ENCODE results near the gene PAX8.

DNA sequence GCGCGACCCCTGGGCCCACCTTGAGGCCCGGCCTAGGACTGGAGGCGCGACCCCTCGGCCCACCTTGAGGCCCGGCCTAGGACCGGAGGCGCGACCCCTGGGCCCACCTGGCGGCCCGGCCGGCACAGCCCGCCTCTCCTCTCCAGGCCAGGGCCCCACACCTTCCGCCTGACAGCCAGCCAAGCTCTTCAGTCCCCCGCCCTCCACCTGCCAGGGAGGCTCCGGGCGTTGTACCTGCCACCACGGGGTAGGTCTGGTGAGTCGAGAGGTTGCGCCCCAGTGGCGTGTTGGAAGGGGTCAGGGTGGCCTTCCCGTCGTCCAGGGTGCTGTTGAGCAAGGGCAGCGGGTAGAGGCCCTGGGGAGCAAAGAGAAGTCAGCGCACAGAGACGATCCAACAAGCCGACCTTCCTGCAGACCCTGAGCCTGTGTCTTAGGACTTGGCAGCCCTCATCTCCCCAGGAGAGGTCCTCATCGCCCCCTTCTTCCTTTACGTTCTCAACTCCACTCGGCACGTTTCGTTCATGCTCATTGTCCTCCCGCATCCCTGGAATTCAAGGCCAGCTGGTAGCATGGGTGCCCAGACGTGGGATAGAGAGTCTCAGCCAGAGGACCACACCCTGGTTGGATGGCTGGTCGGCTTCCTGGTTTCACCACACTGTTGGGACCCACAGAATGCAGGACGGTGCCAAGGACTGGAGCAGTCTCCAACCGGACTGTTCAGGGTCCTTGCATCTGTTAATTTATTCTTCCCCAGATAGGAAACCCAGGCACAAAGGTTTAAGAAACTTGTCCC is 42.2 kb downstream of the PAX8 start:
- TF ChIP-seq, protein P1, sequence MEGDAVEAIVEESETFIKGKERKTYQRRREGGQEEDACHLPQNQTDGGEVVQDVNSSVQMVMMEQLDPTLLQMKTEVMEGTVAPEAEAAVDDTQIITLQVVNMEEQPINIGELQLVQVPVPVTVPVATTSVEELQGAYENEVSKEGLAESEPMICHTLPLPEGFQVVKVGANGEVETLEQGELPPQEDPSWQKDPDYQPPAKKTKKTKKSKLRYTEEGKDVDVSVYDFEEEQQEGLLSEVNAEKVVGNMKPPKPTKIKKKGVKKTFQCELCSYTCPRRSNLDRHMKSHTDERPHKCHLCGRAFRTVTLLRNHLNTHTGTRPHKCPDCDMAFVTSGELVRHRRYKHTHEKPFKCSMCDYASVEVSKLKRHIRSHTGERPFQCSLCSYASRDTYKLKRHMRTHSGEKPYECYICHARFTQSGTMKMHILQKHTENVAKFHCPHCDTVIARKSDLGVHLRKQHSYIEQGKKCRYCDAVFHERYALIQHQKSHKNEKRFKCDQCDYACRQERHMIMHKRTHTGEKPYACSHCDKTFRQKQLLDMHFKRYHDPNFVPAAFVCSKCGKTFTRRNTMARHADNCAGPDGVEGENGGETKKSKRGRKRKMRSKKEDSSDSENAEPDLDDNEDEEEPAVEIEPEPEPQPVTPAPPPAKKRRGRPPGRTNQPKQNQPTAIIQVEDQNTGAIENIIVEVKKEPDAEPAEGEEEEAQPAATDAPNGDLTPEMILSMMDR (IDR thresholded peaks at IDR 0.05; ENCODE audit: low read depth, low read length, poor library complexity, severe bottlenecking) = no peak
- no peak for TF ChIP-seq EZH2phosphoT487 (IDR thresholded peaks at IDR 0.05; ENCODE audit: borderline replicate concordance, low read length)
